ENCODE results near the gene PNKD.
A peak's percentile ranks its signal among the peaks of the same experiment; 100 is the strongest.
"Not testable (repeated sequence)": the region's sequence is repeated elsewhere in the genome, so short reads cannot be mapped to it uniquely, and the experiment has no call there.

Gene PNKD

DNA sequence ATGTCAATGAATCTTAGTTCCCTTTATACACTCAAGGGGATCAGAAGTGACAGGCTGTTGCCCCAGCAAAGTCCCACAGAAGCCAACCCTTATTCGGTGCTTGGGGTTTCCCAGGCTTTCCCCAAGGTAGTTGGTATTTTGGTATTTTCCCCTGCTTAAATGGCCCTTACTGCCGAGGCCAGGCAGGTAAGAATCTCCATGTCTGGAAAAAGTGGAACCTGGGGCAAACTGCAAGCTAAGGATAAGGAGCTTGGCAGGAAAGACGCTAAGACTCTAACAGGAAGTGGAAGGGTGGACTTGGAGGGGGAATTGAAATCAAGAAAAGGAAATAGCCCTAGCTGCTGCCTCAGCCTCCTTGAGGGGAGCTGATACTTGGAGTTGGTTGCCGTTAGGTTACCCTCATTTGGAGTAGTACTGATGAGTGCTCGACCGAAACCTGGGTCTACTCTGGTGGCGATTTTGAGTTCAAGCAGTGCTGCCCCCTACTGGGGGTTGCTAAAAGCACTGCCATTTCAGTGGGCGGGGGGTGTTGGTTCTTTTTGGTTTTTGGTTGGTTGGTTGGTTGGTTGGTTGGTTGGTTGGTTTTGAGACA, 12.8 kb upstream of the PNKD start:
- DNase-seq: peak; percentile 74

GRCh38 chr2:218259099-218259961, 11.0 kb upstream of the PNKD start:
- DNase-seq: peak; percentile 42

DNA sequence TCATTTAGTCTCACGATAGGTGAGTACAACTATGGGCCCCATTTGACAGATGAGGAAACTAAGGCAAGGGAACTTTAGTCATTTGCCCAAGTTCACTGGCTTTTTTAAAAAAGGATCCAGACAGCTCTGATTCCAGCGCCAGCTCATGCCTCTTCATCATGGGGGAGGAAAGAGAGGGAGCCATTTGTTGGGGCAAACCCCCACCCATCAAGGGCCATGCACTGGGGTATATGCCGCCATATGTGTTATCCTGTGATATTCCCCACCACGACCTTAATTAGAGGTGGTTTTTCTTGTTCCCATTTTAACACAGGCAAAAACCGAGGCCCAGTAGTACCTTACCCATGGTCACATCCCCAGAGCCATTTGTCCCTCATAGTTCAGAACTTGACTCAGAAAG, 10.2 kb upstream of the PNKD start:
- DNase-seq: peak; percentile 5

- DNase-seq: peak; percentile 18
Measured at GRCh38 chr2:218260742-218261422, 9.4 kb upstream of the PNKD start, which contains the start of gene GPBAR1. TSS of gene GPBAR1 (plus strand) at chr2:218261015. CDS start at chr2:218262725, 1,710 bp downstream.

- peak; percentile 14 for DNase-seq
Measured at GRCh38 chr2:218261423-218262236, 8.7 kb upstream of the PNKD start.

DNA sequence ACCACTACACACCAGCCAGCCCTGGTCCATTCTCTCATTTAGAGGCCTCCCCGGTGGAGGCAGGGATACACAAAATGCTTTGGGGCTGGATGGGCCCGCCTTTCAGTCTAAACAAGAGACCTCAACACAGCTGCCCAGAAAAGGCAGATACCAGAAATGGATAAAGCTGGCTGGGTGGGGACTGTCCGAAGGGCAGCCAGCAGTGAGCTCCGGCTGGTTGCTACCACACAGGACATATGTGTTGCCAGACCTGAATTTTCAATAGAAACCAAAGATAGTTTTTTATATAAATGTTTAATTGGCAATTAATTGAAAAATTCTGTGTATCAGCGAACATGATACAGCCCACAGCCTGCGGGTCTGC, 8.1 kb upstream of the PNKD start:
- DNase-seq: no peak

DNA sequence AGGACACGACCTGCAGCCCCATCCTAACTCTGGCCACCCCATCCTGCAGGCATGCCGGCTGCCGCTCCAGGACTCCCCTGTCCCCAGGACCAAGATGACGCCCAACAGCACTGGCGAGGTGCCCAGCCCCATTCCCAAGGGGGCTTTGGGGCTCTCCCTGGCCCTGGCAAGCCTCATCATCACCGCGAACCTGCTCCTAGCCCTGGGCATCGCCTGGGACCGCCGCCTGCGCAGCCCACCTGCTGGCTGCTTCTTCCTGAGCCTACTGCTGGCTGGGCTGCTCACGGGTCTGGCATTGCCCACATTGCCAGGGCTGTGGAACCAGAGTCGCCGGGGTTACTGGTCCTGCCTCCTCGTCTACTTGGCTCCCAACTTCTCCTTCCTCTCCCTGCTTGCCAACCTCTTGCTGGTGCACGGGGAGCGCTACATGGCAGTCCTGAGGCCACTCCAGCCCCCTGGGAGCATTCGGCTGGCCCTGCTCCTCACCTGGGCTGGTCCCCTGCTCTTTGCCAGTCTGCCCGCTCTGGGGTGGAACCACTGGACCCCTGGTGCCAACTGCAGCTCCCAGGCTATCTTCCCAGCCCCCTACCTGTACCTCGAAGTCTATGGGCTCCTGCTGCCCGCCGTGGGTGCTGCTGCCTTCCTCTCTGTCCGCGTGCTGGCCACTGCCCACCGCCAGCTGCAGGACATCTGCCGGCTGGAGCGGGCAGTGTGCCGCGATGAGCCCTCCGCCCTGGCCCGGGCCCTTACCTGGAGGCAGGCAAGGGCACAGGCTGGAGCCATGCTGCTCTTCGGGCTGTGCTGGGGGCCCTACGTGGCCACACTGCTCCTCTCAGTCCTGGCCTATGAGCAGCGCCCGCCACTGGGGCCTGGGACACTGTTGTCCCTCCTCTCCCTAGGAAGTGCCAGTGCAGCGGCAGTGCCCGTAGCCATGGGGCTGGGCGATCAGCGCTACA, 7.4 kb upstream of the PNKD start:
- DNase-seq: peak; percentile 14

GRCh38 chr2:218263817-218264641, 6.3 kb upstream of the PNKD start:
- peak; percentile 15 for DNase-seq

DNA sequence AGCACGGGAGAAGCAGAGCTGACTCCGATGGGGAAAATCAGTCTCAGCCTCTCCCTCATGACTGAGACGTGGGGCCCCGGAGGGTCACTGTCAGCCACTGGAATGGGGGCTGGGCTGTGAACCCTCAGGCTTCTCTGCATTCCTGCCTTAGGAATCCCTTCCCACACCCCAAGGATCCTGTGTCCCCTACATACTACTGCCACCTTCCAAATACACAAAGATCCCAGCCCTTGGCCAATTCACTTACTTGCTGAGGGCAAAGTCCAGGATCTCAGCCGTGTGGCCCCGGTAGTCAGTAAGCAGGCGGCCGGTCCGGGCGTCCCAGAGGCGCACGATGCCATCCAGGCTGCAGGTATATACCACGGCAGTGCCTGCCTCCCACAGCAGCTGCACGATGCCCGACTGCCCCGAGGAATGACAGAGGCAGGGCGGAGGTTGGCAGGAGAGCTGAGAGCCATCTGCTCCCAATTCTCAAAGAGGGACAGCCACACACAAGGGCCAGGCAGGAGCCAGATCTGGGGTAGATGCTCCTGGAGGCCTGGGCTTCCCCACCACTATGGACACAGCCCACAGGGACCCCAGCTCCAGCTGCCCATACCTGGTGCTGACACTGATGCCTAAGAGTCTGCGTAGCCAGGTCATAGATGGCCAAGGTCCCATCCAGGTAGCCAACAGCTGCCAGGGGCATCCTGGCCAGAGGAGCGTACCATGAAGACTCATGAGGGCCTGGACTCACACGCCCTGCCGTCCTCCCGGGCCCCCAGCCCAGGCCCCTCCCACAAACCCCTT, 5.4 kb upstream of the PNKD start:
- no peak for DNase-seq

DNA sequence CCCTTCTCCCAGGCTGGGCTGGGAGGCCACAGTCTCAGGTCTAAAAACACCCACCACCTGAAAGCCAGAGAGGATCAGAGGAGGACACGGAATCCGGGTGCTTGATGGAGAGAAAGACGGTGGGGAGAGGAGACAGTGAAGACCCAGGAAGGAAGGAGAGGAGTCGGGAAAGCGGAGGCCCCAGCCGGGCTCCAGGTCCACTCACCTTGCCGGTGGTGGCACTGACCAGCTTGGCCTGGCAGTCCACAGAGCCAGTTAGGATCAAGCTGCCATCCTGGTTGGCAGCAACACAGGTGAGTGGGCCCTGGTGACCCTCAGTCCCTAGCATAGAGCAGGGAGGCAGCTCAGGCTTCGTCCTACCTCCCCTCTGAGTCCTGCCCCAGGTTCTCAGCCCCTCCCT, 4.7 kb upstream of the PNKD start:
- no peak for DNase-seq

DNA sequence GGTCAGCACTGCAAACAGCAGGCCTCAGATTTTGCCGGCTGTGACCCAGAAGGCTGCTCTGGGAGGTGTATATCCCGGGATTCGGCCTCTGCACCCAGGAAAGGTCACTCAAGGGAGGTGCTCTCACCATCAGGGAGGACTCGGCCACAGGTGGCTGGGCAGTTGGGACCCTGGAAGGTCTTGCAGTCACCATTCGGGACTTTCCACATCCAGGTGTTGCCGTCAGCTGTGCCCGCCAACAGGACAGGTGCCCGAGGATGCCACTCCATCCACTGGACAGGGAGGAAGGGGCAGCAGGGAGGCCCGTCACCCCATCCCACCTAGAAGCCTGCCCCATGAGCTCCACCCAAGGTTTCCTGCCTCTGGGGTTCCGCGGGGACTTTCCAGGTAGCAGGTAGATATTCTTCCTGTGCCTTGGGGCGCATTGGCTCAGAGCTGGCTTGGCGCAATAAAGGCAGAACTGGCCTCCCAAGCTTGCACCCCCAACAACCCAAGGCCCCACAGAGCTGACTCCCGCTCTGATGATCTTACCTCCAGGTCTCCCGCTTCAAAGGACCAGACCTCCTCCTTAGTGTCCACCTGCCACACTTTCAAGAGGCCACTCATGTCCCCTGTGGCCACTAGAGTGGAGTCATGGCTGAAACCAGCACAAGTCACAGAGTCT, 3.9 kb upstream of the PNKD start:
- no peak for DNase-seq

DNA sequence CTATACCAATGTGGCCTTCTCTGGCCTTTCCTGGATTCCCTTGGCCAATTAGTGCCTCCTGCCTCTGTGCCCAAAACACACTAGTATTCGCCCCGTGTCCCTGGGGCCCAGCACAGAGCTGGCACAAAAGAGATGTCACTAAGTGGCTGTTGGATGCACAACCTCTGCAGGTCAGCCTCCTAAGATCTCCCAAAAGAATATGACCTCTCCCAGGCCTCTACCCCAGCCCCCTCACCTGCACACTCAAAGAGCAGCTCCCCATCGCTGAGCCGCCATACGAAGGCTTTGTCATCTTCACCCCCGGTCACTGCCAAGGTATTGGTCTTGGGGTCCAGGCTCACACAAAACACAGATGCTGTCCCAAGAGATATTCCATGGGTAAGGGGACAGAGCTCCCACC, 3.1 kb upstream of the PNKD start:
- no peak for DNase-seq

GRCh38 chr2:218270721-218271486, 585 bp downstream of the PNKD start:
- DNase-seq: no peak

GRCh38 chr2:218271487-218271797, 1.1 kb downstream of the PNKD start:
- no peak for DNase-seq

GRCh38 chr2:218271865-218272530, 1.7 kb downstream of the PNKD start:
- DNase-seq: no peak

DNA sequence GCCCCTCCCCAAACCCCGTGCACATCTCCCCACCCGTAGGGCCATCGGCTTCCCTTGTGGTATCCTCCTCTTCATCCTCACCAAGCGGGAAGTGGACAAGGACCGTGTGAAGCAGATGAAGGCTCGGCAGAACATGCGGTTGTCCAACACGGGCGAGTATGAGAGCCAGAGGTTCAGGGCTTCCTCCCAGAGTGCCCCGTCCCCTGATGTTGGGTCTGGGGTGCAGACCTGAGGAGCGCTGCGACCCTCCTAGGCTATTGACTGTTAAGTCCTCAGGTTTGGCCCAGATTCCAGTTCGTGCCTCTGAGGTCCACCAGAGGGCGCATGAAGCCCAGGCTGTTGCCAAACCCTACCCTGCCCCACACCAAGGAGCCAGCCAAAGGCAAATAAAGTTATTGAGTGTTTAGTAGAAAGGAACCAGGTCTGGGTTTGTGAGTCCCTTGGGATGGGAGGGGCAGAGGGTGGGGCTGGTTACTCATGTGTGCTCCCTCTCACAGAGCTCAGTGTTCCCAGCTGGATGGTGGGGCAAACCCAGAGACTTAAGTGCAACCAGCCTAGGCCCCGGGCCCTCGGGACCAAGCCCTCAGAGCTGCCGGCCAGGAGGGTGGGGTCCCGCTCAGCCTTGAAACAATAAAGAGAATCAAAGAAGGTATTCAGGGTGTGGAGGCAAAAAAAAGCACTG, 2.4 kb downstream of the PNKD start:
- DNase-seq: peak; percentile 86

DNA sequence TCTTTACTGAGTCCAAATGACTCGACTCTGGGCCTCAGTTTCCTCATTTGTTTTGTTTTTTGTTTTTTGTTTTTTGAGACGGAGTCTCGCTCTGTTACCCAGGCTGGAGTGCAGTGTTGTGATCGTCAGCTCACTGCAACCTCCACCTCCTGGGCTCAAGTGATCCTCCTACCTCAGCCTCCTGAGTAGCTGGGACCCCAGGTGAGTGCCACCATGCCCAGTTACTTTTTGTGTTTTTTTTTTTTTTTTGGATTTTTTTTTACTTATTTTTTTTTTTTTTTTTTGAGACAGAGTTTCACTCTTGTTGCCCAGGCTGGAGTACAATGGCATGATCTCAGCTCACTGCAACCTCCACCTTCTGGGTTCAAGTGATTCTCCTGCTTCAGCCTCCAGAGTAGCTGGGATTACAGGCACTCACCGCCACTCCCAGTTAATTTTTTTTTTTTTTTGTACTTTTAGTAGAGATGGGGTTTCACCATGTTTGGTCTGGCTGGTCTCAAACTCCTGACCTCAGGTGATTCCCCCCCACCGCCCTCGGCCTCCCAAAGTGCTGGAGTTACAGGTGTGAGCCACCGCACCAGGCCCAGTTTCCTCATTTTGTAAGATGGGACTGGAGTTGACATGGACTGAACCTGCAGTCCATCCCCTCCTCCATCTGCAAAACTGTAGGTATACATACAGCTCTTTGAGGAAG, 3.0 kb downstream of the PNKD start:
- DNase-seq: not testable (repeated sequence)

Data from CD4-positive, alpha-beta T cell treated with Interleukin-15 for 1 hour (primary cell).